G401 (cell line): ENCODE results near the gene TMPRSS4. TPM values are rescaled to one million over a fixed set of nuclear protein-coding genes. Genes with fewer than 3 reads are reported as not detected.
"Not testable (repeated sequence)": the region's sequence is repeated elsewhere in the genome, so short reads cannot be mapped to it uniquely, and the experiment has no call there.

Source experiments
- DNase-seq: peaks from one replicate; pipeline ENCODE4 v3.0.0-alpha.2; 2015; ENCODE audit warnings: low spot score
- in situ Hi-C: cut with HindIII; loops from 2 replicates; pipeline ENCODE4 v1.10.0; 2016; ENCODE audit warnings: low sequenced_read_pairs, mixed read lengths
- total RNA-seq: library from RNA; depleted of rRNA; stranded (reverse); fragments of >200 nt; shearing (Covaris generic); gene quantifications from 2 replicates; pipeline ENCODE4 v1.2.3, GENCODE V29; 2014

The TMPRSS4 gene
- total RNA-seq, 1 experiment from 2014 or later, result not detected

GRCh38 chr11:118054712-118055640 lies 21.9 kb upstream of the TMPRSS4 start:
- DNase-seq, result no peak
- in situ Hi-C loops, result no loop called here

- DNase-seq, result no peak
- in situ Hi-C loops, result no loop called here
These were observed 20.9 kb upstream of the TMPRSS4 start for GRCh38 chr11:118055966-118056365.

- in situ Hi-C loops, result no loop called here
- no peak for DNase-seq
These were observed 20.1 kb upstream of the TMPRSS4 start for GRCh38 chr11:118056806-118057205.

- in situ Hi-C loops, result no loop called here
- no peak for DNase-seq
These were observed 19.4 kb upstream of the TMPRSS4 start for GRCh38 chr11:118057251-118058145.

GRCh38 chr11:118058311-118059245 lies 18.3 kb upstream of the TMPRSS4 start:
- no peak for DNase-seq
- in situ Hi-C loops, result no loop called here

GRCh38 chr11:118059246-118059940 lies 17.5 kb upstream of the TMPRSS4 start:
- in situ Hi-C loops, result no loop called here
- DNase-seq, result no peak

GRCh38 chr11:118060081-118060661 lies 16.7 kb upstream of the TMPRSS4 start:
- peak; percentile 50 for DNase-seq
- in situ Hi-C loops, result no loop called here

- DNase-seq, result no peak
- in situ Hi-C loops, result no loop called here
These were observed 16.0 kb upstream of the TMPRSS4 start for GRCh38 chr11:118060869-118061268.

GRCh38 chr11:118061586-118062125 lies 15.2 kb upstream of the TMPRSS4 start:
- in situ Hi-C loops, result no loop called here

GRCh38 chr11:118062181-118062580 lies 14.7 kb upstream of the TMPRSS4 start:
- DNase-seq, in situ Hi-C loops: not testable (repeated sequence)

More at GRCh38 chr11:118061586-118062125, 15.2 kb upstream of the TMPRSS4 start:
- DNase-seq, result no peak

- in situ Hi-C loops, DNase-seq: not testable (repeated sequence)
These were observed 14.2 kb upstream of the TMPRSS4 start for GRCh38 chr11:118062631-118063030.

- in situ Hi-C loops, result no loop called here
- no peak for DNase-seq
These were observed 11.9 kb upstream of the TMPRSS4 start for GRCh38 chr11:118064956-118065355.

- in situ Hi-C loops, result no loop called here
- DNase-seq, result no peak
These were observed 11.5 kb upstream of the TMPRSS4 start for GRCh38 chr11:118065384-118065783.

- no peak for DNase-seq
- in situ Hi-C loops, result no loop called here
These were observed 9.9 kb upstream of the TMPRSS4 start for GRCh38 chr11:118067006-118067405.

GRCh38 chr11:118068206-118068944 lies 8.5 kb upstream of the TMPRSS4 start:
- DNase-seq, result no peak
- in situ Hi-C loops, result no loop called here

- in situ Hi-C loops, result no loop called here
- DNase-seq, result no peak
These were observed 7.8 kb upstream of the TMPRSS4 start for GRCh38 chr11:118068945-118069612.
